Glutamatergic neuron (in vitro differentiated cells): ENCODE data around the gene AIMP1. TPM values are rescaled to one million over a fixed set of nuclear protein-coding genes. Genes with fewer than 3 reads are reported as not detected.

Experiments used
- DNase-seq: peaks from one replicate; pipeline ENCODE4 v3.0.0; 2022
- H3K27ac Mint-ChIP-seq: one replicate; pipeline ENCODE4 v1.8.0; 2020; ENCODE audit warnings: mild to moderate bottlenecking, mixed read lengths, inconsistent platforms; ENCODE audit not compliant: unreplicated experiment
- H3K27me3 Mint-ChIP-seq: one replicate; pipeline ENCODE4 v1.8.0; 2020; ENCODE audit warnings: mild to moderate bottlenecking, moderate library complexity, mixed read lengths, inconsistent platforms; ENCODE audit not compliant: unreplicated experiment
- H3K36me3 Mint-ChIP-seq: one replicate; pipeline ENCODE4 v1.8.0; 2020; ENCODE audit warnings: mild to moderate bottlenecking, mixed read lengths, inconsistent platforms; ENCODE audit not compliant: unreplicated experiment
- H3K4me1 Mint-ChIP-seq: one replicate; pipeline ENCODE4 v1.8.0; 2020; ENCODE audit warnings: mild to moderate bottlenecking, low read depth, mixed read lengths, inconsistent platforms; ENCODE audit not compliant: unreplicated experiment
- H3K4me3 Mint-ChIP-seq: one replicate; pipeline ENCODE4 v1.8.0; 2020; ENCODE audit warnings: mild to moderate bottlenecking, mixed read lengths, inconsistent platforms; ENCODE audit not compliant: unreplicated experiment
- H3K9me3 Mint-ChIP-seq: one replicate; pipeline ENCODE4 v1.8.0; 2020; ENCODE audit warnings: mild to moderate bottlenecking, moderate library complexity, mixed read lengths, inconsistent platforms; ENCODE audit not compliant: unreplicated experiment
- total RNA-seq: library from RNA; stranded (reverse); fragmentation: NEBNext Ultra II Directional; extraction: Animal tissue kit (Norgen Biotek cat#: 25700); gene quantifications from one replicate; pipeline ENCODE4 v1.2.1, GENCODE V29; 2021; ENCODE audit not compliant: unreplicated experiment
- TF ChIP-seq, protein P1 (sequence below): fragments of 200-600 bp; sonication (generic); IDR thresholded peaks from one replicate; pipeline ENCODE4 v1.5.0; 2021; ENCODE audit not compliant: partially characterized antibody, unreplicated experiment

Gene AIMP1
- total RNA-seq, 1 donor from 2014 or later, result 30.2 TPM

DNA sequence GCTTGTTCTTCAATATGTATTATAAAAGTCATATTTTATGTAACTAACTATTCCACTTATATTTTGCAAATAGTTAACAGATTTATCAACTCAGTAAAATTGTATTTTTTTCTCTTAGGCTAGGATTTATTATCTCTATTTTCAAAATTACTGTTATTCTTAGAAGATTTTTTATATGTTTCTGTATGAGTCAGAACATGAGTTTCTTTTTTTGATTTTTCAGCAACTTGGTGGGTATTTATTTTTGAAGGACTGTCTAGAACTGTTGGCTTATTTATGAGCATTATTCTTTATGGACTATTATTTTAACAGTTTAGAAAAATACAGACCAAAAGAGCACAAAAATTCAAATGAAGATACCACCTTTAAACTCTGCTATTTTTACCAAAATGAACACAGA, 6.8 kb downstream of the AIMP1 start:
- Mint-ChIP-seq H3K4me3 (no peak overlapping the region), H3K36me3 (peaks cover 7% of the 10 kb centered on the region), H3K9me3 (peaks cover 8% of the 10 kb centered on the region), H3K27me3 (no peaks in the 10 kb centered on the region), H3K27ac (no peak overlapping the region), H3K4me1 (peaks cover 6% of the 10 kb centered on the region)
- TF ChIP-seq, protein P1, sequence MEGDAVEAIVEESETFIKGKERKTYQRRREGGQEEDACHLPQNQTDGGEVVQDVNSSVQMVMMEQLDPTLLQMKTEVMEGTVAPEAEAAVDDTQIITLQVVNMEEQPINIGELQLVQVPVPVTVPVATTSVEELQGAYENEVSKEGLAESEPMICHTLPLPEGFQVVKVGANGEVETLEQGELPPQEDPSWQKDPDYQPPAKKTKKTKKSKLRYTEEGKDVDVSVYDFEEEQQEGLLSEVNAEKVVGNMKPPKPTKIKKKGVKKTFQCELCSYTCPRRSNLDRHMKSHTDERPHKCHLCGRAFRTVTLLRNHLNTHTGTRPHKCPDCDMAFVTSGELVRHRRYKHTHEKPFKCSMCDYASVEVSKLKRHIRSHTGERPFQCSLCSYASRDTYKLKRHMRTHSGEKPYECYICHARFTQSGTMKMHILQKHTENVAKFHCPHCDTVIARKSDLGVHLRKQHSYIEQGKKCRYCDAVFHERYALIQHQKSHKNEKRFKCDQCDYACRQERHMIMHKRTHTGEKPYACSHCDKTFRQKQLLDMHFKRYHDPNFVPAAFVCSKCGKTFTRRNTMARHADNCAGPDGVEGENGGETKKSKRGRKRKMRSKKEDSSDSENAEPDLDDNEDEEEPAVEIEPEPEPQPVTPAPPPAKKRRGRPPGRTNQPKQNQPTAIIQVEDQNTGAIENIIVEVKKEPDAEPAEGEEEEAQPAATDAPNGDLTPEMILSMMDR, result no peak
- no peak for DNase-seq

GRCh38 chr4:106325800-106326199, 9.4 kb downstream of the AIMP1 start:
- Mint-ChIP-seq H3K27ac (no peak overlapping the region), H3K4me1 (peaks cover 6% of the 10 kb centered on the region), H3K9me3 (peaks cover 1% of the 10 kb centered on the region), H3K4me3 (no peak overlapping the region), H3K36me3 (no peaks in the 10 kb centered on the region), H3K27me3 (no peaks in the 10 kb centered on the region)
- no peak for DNase-seq
- TF ChIP-seq, protein P1, result no peak

DNA sequence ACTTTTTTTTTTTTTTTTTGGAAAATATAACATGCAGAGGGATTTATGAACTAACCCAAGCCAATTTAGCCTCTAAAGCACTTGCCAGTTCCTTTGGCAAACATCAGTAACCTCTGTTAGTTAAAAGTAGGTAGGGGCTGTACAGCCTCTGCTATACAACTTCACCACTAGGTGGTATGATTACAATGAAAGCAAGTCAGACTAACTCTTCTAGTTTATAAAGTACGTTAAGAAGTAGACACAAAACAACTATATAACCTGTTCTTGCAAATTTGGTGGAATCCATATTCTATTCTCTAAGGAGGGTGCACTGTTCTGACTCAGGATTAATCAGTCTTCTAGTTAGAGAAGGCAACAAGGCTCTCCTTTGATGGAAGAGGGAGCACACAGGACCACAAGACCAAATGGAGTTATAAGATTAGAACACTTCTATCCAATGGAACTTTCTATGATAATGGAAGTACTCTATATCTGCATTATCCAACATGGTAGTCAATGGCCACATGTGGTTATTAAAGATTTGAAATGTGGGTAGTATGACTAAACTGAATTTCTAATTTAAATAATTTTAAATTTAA, 12.8 kb downstream of the AIMP1 start:
- no peak overlapping the region for H3K4me3 Mint-ChIP-seq
- peaks cover 6% of the 10 kb centered on the region for H3K4me1 Mint-ChIP-seq
- no peak overlapping the region for H3K27ac Mint-ChIP-seq
- TF ChIP-seq, protein P1, result peak; percentile 83
- DNase-seq, result no peak
- no peaks in the 10 kb centered on the region for H3K36me3 Mint-ChIP-seq
- no peaks in the 10 kb centered on the region for H3K27me3 Mint-ChIP-seq
- no peaks in the 10 kb centered on the region for H3K9me3 Mint-ChIP-seq

- Mint-ChIP-seq H3K9me3 (no peaks in the 10 kb centered on the region), H3K27me3 (no peaks in the 10 kb centered on the region), H3K4me1 (peaks cover 6% of the 10 kb centered on the region), H3K4me3 (no peak overlapping the region), H3K27ac (peak overlapping the region; percentile 7), H3K36me3 (peaks cover 11% of the 10 kb centered on the region)
- DNase-seq, result no peak
- TF ChIP-seq, protein P1, result no peak
Measured at GRCh38 chr4:106333186-106333585, 16.8 kb downstream of the AIMP1 start.

DNA sequence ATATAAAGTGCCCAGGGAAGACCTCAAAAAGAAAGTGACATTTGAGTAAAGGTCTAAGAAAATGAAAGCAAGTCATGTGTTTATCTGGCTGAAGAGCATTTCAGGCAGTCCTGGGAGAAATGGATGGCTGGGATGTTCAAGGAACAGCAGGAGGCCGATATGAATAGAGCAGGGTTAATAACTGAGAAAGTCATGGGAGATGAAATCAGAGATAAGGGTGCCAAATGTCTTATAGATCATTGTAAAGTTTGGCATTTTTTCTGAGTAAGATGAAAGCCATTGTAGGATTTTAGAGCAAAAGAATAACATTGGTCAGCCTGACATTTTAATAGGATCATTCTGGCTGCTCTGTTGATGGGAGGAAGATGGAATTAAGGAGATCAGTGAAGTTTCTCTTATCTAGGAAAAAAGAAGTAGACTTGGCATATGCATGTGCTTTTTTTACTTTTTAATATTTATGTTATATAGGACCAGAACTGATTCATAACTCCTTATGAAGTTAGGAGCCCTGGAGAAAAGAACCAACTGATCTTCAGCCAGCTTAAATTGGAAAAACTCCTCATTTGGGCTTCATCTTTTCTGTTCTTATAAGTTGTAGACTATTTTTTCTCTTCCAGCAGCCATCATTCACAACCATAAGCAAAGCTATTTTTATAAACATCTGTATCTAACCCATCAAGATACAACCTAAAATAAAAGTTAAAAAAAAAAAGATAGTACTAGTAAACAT, 18.6 kb downstream of the AIMP1 start:
- Mint-ChIP-seq H3K9me3 (peaks cover 6% of the 10 kb centered on the region), H3K27me3 (peaks cover 3% of the 10 kb centered on the region), H3K4me3 (no peak overlapping the region), H3K27ac (no peak overlapping the region), H3K4me1 (peaks cover 13% of the 10 kb centered on the region), H3K36me3 (peaks cover 11% of the 10 kb centered on the region)
- no peak for DNase-seq
- TF ChIP-seq, protein P1, result no peak
